Glomerular visceral epithelial cell (primary cell): ENCODE results near the gene VPS35.

ENCODE experiments used
- DNase-seq: peaks from one replicate; pipeline ENCODE4 v3.0.0-alpha.2; 2016; ENCODE audit errors: extremely low spot score

Gene VPS35

GRCh38 chr16:46688654-46689364 lies at the start of gene VPS35:
Gene VPS35 (minus strand): TSS chr16:46689178. CDS start chr16:46689133, 45 bp downstream.
- DNase-seq: peak; percentile 98

GRCh38 chr16:46737621-46738214 lies 48.7 kb upstream of the VPS35 start:
- DNase-seq: no peak

GRCh38 chr16:46736695-46737094 lies 47.7 kb upstream of the VPS35 start:
- DNase-seq: no peak

GRCh38 chr16:46733319-46733830 lies 44.4 kb upstream of the VPS35 start:
- DNase-seq: no peak

GRCh38 chr16:46732561-46732960 lies 43.6 kb upstream of the VPS35 start:
- DNase-seq: no peak

- no peak for DNase-seq
Observed at GRCh38 chr16:46731691-46732555, 42.9 kb upstream of the VPS35 start.

GRCh38 chr16:46730801-46731690 lies 42.1 kb upstream of the VPS35 start:
- DNase-seq: no peak

- no peak for DNase-seq
Observed at GRCh38 chr16:46730126-46730525, 41.1 kb upstream of the VPS35 start.

- DNase-seq: no peak
Observed at GRCh38 chr16:46729326-46729995, 40.5 kb upstream of the VPS35 start.

GRCh38 chr16:46728806-46729205 lies 39.8 kb upstream of the VPS35 start:
- DNase-seq: no peak

- DNase-seq: no peak
Observed at GRCh38 chr16:46727630-46728029, 38.7 kb upstream of the VPS35 start.

GRCh38 chr16:46727184-46727583 lies 38.2 kb upstream of the VPS35 start:
- no peak for DNase-seq

GRCh38 chr16:46721885-46722284 lies 32.9 kb upstream of the VPS35 start:
- DNase-seq: no peak

- DNase-seq: no peak
Observed at GRCh38 chr16:46720619-46721018, 31.6 kb upstream of the VPS35 start.

GRCh38 chr16:46719528-46719927 lies 30.6 kb upstream of the VPS35 start:
- DNase-seq: no peak

- DNase-seq: no peak
Observed at GRCh38 chr16:46718214-46718613, 29.2 kb upstream of the VPS35 start.

GRCh38 chr16:46717692-46718091 lies 28.7 kb upstream of the VPS35 start:
- no peak for DNase-seq

- DNase-seq: no peak
Observed at GRCh38 chr16:46715769-46716305, 26.9 kb upstream of the VPS35 start.

- DNase-seq: no peak
Observed at GRCh38 chr16:46714797-46715591, 26.0 kb upstream of the VPS35 start.

GRCh38 chr16:46713634-46714033 lies 24.7 kb upstream of the VPS35 start:
- DNase-seq: no peak
